ENCODE data around the gene MYO1D.

DNA sequence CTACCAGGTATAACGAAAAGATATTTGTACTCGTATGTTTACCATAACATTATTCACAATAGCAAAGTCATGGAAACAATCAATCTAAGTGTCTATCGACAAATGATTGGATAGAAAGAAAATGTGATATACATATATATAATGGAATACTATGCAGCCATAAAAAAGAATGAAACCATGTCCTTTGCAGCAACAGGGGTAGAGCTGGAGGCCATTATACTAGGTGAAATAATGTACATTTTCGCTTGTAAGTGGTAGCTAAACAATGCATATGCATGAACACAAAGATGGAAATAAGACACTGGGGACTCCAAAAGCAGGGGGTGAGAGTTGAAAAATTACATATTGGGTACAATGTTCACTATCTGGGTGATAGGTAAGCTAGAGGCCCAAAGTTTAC lies 124.0 kb downstream of the MYO1D start:
- TF ChIP-seq POLR2A (IDR thresholded peaks at IDR 0.05) = no peak
- TF ChIP-seq, protein P1, sequence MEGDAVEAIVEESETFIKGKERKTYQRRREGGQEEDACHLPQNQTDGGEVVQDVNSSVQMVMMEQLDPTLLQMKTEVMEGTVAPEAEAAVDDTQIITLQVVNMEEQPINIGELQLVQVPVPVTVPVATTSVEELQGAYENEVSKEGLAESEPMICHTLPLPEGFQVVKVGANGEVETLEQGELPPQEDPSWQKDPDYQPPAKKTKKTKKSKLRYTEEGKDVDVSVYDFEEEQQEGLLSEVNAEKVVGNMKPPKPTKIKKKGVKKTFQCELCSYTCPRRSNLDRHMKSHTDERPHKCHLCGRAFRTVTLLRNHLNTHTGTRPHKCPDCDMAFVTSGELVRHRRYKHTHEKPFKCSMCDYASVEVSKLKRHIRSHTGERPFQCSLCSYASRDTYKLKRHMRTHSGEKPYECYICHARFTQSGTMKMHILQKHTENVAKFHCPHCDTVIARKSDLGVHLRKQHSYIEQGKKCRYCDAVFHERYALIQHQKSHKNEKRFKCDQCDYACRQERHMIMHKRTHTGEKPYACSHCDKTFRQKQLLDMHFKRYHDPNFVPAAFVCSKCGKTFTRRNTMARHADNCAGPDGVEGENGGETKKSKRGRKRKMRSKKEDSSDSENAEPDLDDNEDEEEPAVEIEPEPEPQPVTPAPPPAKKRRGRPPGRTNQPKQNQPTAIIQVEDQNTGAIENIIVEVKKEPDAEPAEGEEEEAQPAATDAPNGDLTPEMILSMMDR (IDR thresholded peaks at IDR 0.05) = no peak
